Panc1 (cell line): ENCODE results near the gene ADAM12. TPM values are rescaled to one million over a fixed set of nuclear protein-coding genes. Genes with fewer than 3 reads are reported as not detected.
"Not testable (repeated sequence)": the region's sequence is repeated elsewhere in the genome, so short reads cannot be mapped to it uniquely, and the experiment has no call there.

Experiments used
- ATAC-seq: fragments of 200-7000 bp; cut with Tn5 transposase; 2 replicates; pipeline ENCODE4 v1.9.1; 2020; ENCODE audit warnings: mild to moderate bottlenecking, moderate library complexity
- BruUV-seq: library from RNA; stranded (reverse); fragments of 400-500 nt; replicated peaks from 2 replicates; lab custom pipeline; 2021; lab: Mats Ljungman, UMichigan
- CTCF ChIA-PET: fragments of 300-600 bp; sonication (Branson Sonifier 250); formaldehyde crosslinking; loops from one replicate; lab custom pipeline; 2022; ENCODE audit warnings: antibody characterized with exemption; lab: Charles Lee
- POLR2A ChIA-PET: fragments of 300-600 bp; sonication (Branson Sonifier 250); formaldehyde crosslinking; loops from one replicate; lab custom pipeline; 2022; ENCODE audit warnings: antibody characterized with exemption; lab: Charles Lee
- DNase-seq: peaks from one replicate; pipeline ENCODE4 v3.0.0-alpha.2; 2010; ENCODE audit warnings: low read depth, low spot score
- H3K27ac ChIP-seq: 2 replicates; pipeline ENCODE4 v1.5.1; 2011; ENCODE audit warnings: mild to moderate bottlenecking, low read length, inconsistent platforms
- H3K27me3 ChIP-seq: fragments of 200-500 bp; sonication (Bioruptor generic); 2 replicates; pipeline ENCODE4 v1.6.0; 2014; ENCODE audit warnings: low read length, inconsistent platforms; ENCODE audit not compliant: control insufficient read depth, insufficient read depth
- H3K36me3 ChIP-seq: fragments of 200-500 bp; sonication (Bioruptor generic); 2 replicates; pipeline ENCODE4 v1.5.1; 2014; ENCODE audit warnings: inconsistent platforms, mild to moderate bottlenecking, low read length, moderate library complexity; ENCODE audit not compliant: control insufficient read depth, insufficient read depth
- H3K4me1 ChIP-seq: 2 replicates; pipeline ENCODE4 v1.5.1; 2011; ENCODE audit warnings: inconsistent platforms, mild to moderate bottlenecking, low read length, moderate library complexity; ENCODE audit not compliant: control insufficient read depth, insufficient read depth
- H3K4me3 ChIP-seq, 2 experiments: 2 replicates each; pipeline ENCODE4 v1.5.1; 2011 to 2012; ENCODE audit warnings: low read depth in 2 of 2, low read length in 2 of 2, mild to moderate bottlenecking in 2 of 2, inconsistent platforms in 1 of 2, moderate library complexity in 1 of 2
- H3K9me3 ChIP-seq: fragments of 200-500 bp; sonication (Bioruptor generic); 2 replicates; pipeline ENCODE4 v1.5.1; 2014; ENCODE audit warnings: low read depth, mild to moderate bottlenecking, inconsistent platforms, low read length, moderate library complexity; ENCODE audit not compliant: control insufficient read depth, insufficient read depth
- CTCF ChIP-seq: fragments of 450-650 bp; IDR thresholded peaks from 2 replicates; pipeline ENCODE4 v1.5.1; 2017; ENCODE audit warnings: mild to moderate bottlenecking
- POLR2AphosphoS5 ChIP-seq: IDR thresholded peaks from 2 replicates; pipeline ENCODE4 v1.6.1; 2012; ENCODE audit warnings: mild to moderate bottlenecking, low read depth, low read length, moderate library complexity
- REST ChIP-seq, 2 experiments: IDR thresholded peaks; 2 replicates each; pipeline ENCODE4 v1.6.1; 2011 to 2012; ENCODE audit warnings: low read depth in 2 of 2, control low read depth in 1 of 2, low read length in 1 of 2, mild to moderate bottlenecking in 1 of 2, moderate library complexity in 1 of 2; ENCODE audit not compliant: insufficient read depth in 1 of 2
- SIN3A ChIP-seq: IDR thresholded peaks from 2 replicates; pipeline ENCODE4 v1.6.1; 2012; ENCODE audit warnings: low read depth, mild to moderate bottlenecking, low read length, moderate library complexity, borderline replicate concordance; ENCODE audit not compliant: insufficient read depth
- TCF7L2 ChIP-seq: IDR thresholded peaks from 2 replicates; pipeline ENCODE4 v1.6.1; 2011; ENCODE audit warnings: mild to moderate bottlenecking, low read depth, low read length, inconsistent platforms
- in situ Hi-C: cut with HindIII; loops from 2 replicates; pipeline ENCODE4 v1.10.0; 2016; ENCODE audit warnings: low sequenced_read_pairs, low pct_unique_long_range_greater_than_20kb
- intact Hi-C: fragments of 100-400 bp; cut with micrococcal nuclease; formaldehyde crosslinking; loops from one replicate; pipeline ENCODE4 v1.10.0; 2022; ENCODE audit not compliant: unreplicated experiment
- total RNA-seq: library from RNA; stranded (reverse); gene quantifications from one replicate; pipeline ENCODE4 v1.2.1, GENCODE V29; 2021; ENCODE audit not compliant: unreplicated experiment

The ADAM12 gene
- total RNA-seq, 1 experiment from 2014 or later = 0.10 TPM

DNA sequence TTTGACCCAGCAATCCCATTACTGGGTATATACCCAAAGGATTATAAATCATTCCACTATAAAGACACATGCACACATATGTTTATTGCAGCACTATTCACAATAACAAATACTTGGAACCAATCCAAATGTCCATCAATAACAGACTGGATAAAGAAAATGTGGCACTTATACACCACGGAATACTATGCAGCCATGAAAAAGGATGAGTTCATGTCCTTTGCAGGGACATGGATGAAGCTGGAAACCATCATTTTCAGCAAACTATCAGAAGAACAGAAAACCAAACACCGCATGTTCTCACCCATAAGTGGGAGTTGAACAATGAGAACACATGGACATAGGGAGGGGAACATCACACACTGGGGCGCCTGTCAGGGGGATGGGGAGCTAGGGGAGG lies 9.1 kb downstream of the ADAM12 start:
- DNase-seq, ATAC-seq, H3K4me3 ChIP-seq, H3K36me3 ChIP-seq, H3K27ac ChIP-seq, H3K27me3 ChIP-seq, POLR2A ChIA-PET, BruUV-seq, intact Hi-C loops, CTCF ChIA-PET, H3K4me1 ChIP-seq, in situ Hi-C loops: not testable (repeated sequence)
- H3K9me3 ChIP-seq = peaks cover 21% of the 10 kb centered on the region; the same call in 1 of the 2 replicates

DNA sequence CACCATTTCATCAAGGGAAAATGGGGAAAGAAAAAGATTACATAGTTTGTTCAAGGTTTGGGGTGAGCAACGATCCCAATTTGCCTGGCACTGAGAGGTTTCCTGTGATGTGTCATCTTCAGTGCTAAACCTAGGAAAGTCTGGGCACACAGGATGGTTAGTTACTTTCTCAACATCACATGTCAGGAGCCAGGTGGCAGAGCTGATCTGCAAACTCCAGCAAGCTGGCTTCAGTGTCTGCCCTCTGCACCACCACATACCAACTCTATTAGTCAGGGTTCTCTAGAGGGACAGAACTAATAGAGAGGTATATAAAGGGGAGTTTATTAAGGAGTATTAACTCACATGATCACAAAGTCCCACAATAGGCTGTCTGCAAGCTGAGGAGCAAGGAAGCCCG lies 11.3 kb downstream of the ADAM12 start:
- H3K27me3 ChIP-seq = no peaks in the 10 kb centered on the region
- ATAC-seq (no peak; the same call in 1 of the 2 replicates), DNase-seq (no peak)
- H3K27ac ChIP-seq = no peak overlapping the region
- BruUV-seq = no TSS peak
- intact Hi-C loops = no loop called here
- POLR2A ChIA-PET = no interaction called here
- no peaks in the 10 kb centered on the region for H3K36me3 ChIP-seq
- TF ChIP-seq SIN3A = no peak
- TF ChIP-seq POLR2AphosphoS5 = no peak
- TF ChIP-seq TCF7L2 = no peak
- TF ChIP-seq CTCF = no peak
- no peak for TF ChIP-seq REST (IDR thresholded peaks at IDR 0.05; ENCODE audit: insufficient read depth in 1 of 2, low read depth in 2 of 2, low read length in 1 of 2)
- in situ Hi-C loops = no loop called here
- CTCF ChIA-PET = no interaction called here
- H3K9me3 ChIP-seq = peaks cover 11% of the 10 kb centered on the region; the same call in 1 of the 2 replicates
- no peak overlapping the region for H3K4me3 ChIP-seq
- H3K4me1 ChIP-seq = no peaks in the 10 kb centered on the region

- intact Hi-C loops = no loop called here
- in situ Hi-C loops = no loop called here
- ATAC-seq = no peak
- no peaks in the 10 kb centered on the region for H3K4me1 ChIP-seq
- no peak for DNase-seq
- H3K36me3 ChIP-seq = no peaks in the 10 kb centered on the region
- ChIA-PET CTCF (no interaction called here), POLR2A (no interaction called here)
- no peaks in the 10 kb centered on the region for H3K27me3 ChIP-seq
- no peak overlapping the region for H3K27ac ChIP-seq
- no TSS peak for BruUV-seq
- TF ChIP-seq CTCF (no peak), SIN3A (no peak)
- no peak overlapping the region for H3K4me3 ChIP-seq
- peaks cover 11% of the 10 kb centered on the region; the same call in 1 of the 2 replicates for H3K9me3 ChIP-seq
These were observed 12.2 kb downstream of the ADAM12 start for GRCh38 chr10:126375926-126376554.
